Measurements from ENCODE around the gene SF3B5. TPM values are rescaled to one million over a fixed set of nuclear protein-coding genes. Genes with fewer than 3 reads are reported as not detected.
"Not testable (repeated sequence)": the region's sequence is repeated elsewhere in the genome, so short reads cannot be mapped to it uniquely, and the experiment has no call there.

Gene SF3B5
- polyA plus RNA-seq, 3 donors, result 119 to 157 (median 137) TPM

- no peak for DNase-seq (ENCODE audit: extremely low read depth in 1 of 11, low read depth in 9 of 11, low spot score in 4 of 11)
Observed at GRCh38 chr6:144122861-144123260, 27.5 kb upstream of the SF3B5 start.

GRCh38 chr6:144119376-144119775 lies 24.0 kb upstream of the SF3B5 start:
- DNase-seq (ENCODE audit: extremely low read depth in 1 of 11, low read depth in 9 of 11, low spot score in 4 of 11), result no peak

GRCh38 chr6:144115219-144115618 lies 19.8 kb upstream of the SF3B5 start:
- no peak for DNase-seq (ENCODE audit: extremely low read depth in 1 of 11, low read depth in 9 of 11, low spot score in 4 of 11)

GRCh38 chr6:144113366-144113765 lies 18.0 kb upstream of the SF3B5 start:
- DNase-seq (ENCODE audit: extremely low read depth in 1 of 11, low read depth in 9 of 11, low spot score in 4 of 11), result no peak

GRCh38 chr6:144110210-144110609 lies 14.8 kb upstream of the SF3B5 start:
- no peak for DNase-seq (ENCODE audit: extremely low read depth in 1 of 11, low read depth in 9 of 11, low spot score in 4 of 11)

GRCh38 chr6:144106206-144106605 lies 10.8 kb upstream of the SF3B5 start:
- DNase-seq (ENCODE audit: extremely low read depth in 1 of 11, low read depth in 9 of 11, low spot score in 4 of 11), result peak in 1 of 11 donors; percentile 19

GRCh38 chr6:144104898-144105487 lies 9.6 kb upstream of the SF3B5 start:
- peak; percentile 44 to 84 (median 60) for DNase-seq (ENCODE audit: extremely low read depth in 1 of 11, low read depth in 9 of 11, low spot score in 4 of 11)

GRCh38 chr6:144104488-144104887 lies 9.1 kb upstream of the SF3B5 start:
- no peak for DNase-seq (ENCODE audit: extremely low read depth in 1 of 11, low read depth in 9 of 11, low spot score in 4 of 11)

GRCh38 chr6:144103026-144103563 lies 7.7 kb upstream of the SF3B5 start:
- no peak for DNase-seq (ENCODE audit: extremely low read depth in 1 of 11, low read depth in 9 of 11, low spot score in 4 of 11)

GRCh38 chr6:144098993-144099392 lies 3.6 kb upstream of the SF3B5 start:
- no peak for DNase-seq (ENCODE audit: extremely low read depth in 1 of 11, low read depth in 9 of 11, low spot score in 4 of 11)

GRCh38 chr6:144094731-144095133 lies 641 bp downstream of the SF3B5 start:
- no peak for DNase-seq (ENCODE audit: extremely low read depth in 1 of 11, low read depth in 9 of 11, low spot score in 4 of 11)

GRCh38 chr6:144093658-144094057 lies 1.7 kb downstream of the SF3B5 start:
- no peak for DNase-seq (ENCODE audit: extremely low read depth in 1 of 11, low read depth in 9 of 11, low spot score in 4 of 11)

GRCh38 chr6:144093236-144093635 lies 2.1 kb downstream of the SF3B5 start:
- no peak for DNase-seq (ENCODE audit: extremely low read depth in 1 of 11, low read depth in 9 of 11, low spot score in 4 of 11)

- no peak for DNase-seq (ENCODE audit: extremely low read depth in 1 of 11, low read depth in 9 of 11, low spot score in 4 of 11)
Observed at GRCh38 chr6:144090384-144090783, 5.0 kb downstream of the SF3B5 start.

GRCh38 chr6:144087789-144088426 lies 7.5 kb downstream of the SF3B5 start:
- no peak for DNase-seq (ENCODE audit: extremely low read depth in 1 of 11, low read depth in 9 of 11, low spot score in 4 of 11)

- DNase-seq (ENCODE audit: extremely low read depth in 1 of 11, low read depth in 9 of 11, low spot score in 4 of 11), result no peak
Observed at GRCh38 chr6:144086959-144087358, 8.4 kb downstream of the SF3B5 start.

GRCh38 chr6:144083172-144083571 lies 12.2 kb downstream of the SF3B5 start:
- DNase-seq (ENCODE audit: extremely low read depth in 1 of 11, low read depth in 9 of 11, low spot score in 4 of 11), result no peak

- DNase-seq (ENCODE audit: extremely low read depth in 1 of 11, low read depth in 9 of 11, low spot score in 4 of 11), result not testable (repeated sequence)
Observed at GRCh38 chr6:144082412-144082811, 13.0 kb downstream of the SF3B5 start.

GRCh38 chr6:144077871-144078270 lies 17.5 kb downstream of the SF3B5 start:
- no peak for DNase-seq (ENCODE audit: extremely low read depth in 1 of 11, low read depth in 9 of 11, low spot score in 4 of 11)

GRCh38 chr6:144075875-144076274 lies 19.5 kb downstream of the SF3B5 start:
- DNase-seq (ENCODE audit: extremely low read depth in 1 of 11, low read depth in 9 of 11, low spot score in 4 of 11), result no peak

GRCh38 chr6:144075187-144075586 lies 20.2 kb downstream of the SF3B5 start:
- DNase-seq (ENCODE audit: extremely low read depth in 1 of 11, low read depth in 9 of 11, low spot score in 4 of 11), result no peak
